Tibial artery (tissue), 4 donors: Measurements from ENCODE around the gene PTPN9.

Source experiments
- DNase-seq, 2 donors: peaks; one replicate each; pipeline ENCODE4 v3.0.0-alpha.2; 2019
- H3K27ac ChIP-seq, 2 donors: fragments of 200-600 bp; sonication (generic) in 1 of 2; 1 replicate in 1 of 2; 2 replicates in 1 of 2; pipeline ENCODE4 v1.5.1; 2018 to 2019; ENCODE audit warnings: mild to moderate bottlenecking in 1 of 2
- H3K27me3 ChIP-seq, 2 donors: fragments of 200-600 bp; sonication (generic) in 1 of 2; one replicate each; pipeline versions ENCODE4 v1.5.1 to v1.6.0; 2016 to 2019
- H3K36me3 ChIP-seq, 3 donors: fragments of 200-600 bp; sonication (generic) in 2 of 3; one replicate each; pipeline ENCODE4 v1.5.1; 2016 to 2019; ENCODE audit warnings: mild to moderate bottlenecking in 2 of 3
- H3K4me1 ChIP-seq, 4 donors: fragments of 200-600 bp; sonication (generic) in 2 of 4; 1 replicate in 3 of 4; 2 replicates in 1 of 4; pipeline ENCODE4 v1.5.1; 2016 to 2019
- H3K4me3 ChIP-seq, 2 donors: fragments of 200-600 bp; sonication (generic) in 1 of 2; 1 replicate in 1 of 2; 2 replicates in 1 of 2; pipeline ENCODE4 v1.5.1; 2018 to 2019; ENCODE audit warnings: mild to moderate bottlenecking in 2 of 2
- H3K9me3 ChIP-seq, 3 donors: fragments of 200-600 bp; sonication (generic) in 1 of 3; one replicate each; pipeline ENCODE4 v1.5.1; 2016 to 2019
- CTCF ChIP-seq, 2 experiments: fragments of 200-600 bp in 1 of 2; fragments of 450-650 bp in 1 of 2; IDR thresholded peaks; one replicate each; pipeline ENCODE4 v1.5.1; 2017 to 2019; ENCODE audit warnings: antibody characterized with exemption in 2 of 2, mild to moderate bottlenecking in 1 of 2, moderate library complexity in 1 of 2
- intact Hi-C: fragments of 100-400 bp; cut with DNase I; formaldehyde crosslinking; loops from one replicate; pipeline ENCODE4 v1.15.0; 2023; ENCODE audit warnings: low total_unique reads

PTPN9 gene

DNA sequence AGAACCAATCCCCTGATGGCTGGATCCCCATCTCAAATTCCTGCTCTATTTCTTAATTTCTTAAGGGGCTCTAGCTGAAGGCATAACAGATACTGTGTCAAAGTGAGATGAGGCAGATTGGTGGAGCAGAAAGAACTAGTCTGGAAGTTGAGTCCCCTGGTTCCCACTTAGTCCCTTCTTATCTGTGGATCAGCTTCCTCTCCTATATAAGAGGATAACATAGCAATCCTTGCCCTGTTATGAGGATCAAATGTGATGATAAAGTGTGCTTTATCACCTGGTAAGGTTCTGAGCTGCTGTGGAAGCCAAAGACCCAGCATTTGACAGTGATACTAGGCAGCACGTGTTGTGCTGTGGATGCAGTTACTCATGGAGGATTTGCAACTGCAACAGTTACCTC is 119.5 kb downstream of the PTPN9 start:
- DNase-seq = no peak
- H3K27ac ChIP-seq = no peak overlapping the region

DNA sequence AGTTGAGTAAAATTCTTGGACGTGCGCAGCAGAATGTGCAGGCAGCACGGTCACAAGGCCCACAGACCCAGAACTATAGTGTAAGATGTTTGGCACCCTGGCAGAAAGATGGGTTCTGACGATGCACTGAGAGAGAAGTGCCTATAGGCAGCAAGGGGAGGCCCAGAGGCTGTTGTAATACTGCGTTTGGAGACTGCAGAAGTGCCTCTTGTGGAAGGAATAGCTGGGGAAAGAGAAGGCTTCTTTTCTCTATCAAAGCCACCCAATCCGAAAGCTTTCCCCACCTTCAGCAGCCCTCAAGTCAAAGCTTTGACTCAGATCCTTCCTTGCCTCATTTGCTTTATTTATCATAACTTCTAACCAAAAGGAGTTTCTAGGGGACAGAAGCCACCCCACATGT is 122.4 kb downstream of the PTPN9 start:
- H3K4me1 ChIP-seq = peaks cover 0 to 23% (median 15%) of the 10 kb centered on the region in 4 donors
- no peak for TF ChIP-seq CTCF (IDR thresholded peaks at IDR 0.05)
- DNase-seq = peak in 1 of 2 donors; percentile 41
- H3K9me3 ChIP-seq = no peaks in the 10 kb centered on the region
- H3K27ac ChIP-seq = peak overlapping the region; percentile 89 to 96
- intact Hi-C loops = loop anchor here (5.0 kb wide), 2 partner anchors 89 to 116 kb away; partner anchors contain the start of gene MAN2C1
- no peaks in the 10 kb centered on the region for H3K36me3 ChIP-seq
- H3K27me3 ChIP-seq = no peaks in the 10 kb centered on the region
- no peak overlapping the region for H3K4me3 ChIP-seq

More for the DNA sequence above, 119.5 kb downstream of the PTPN9 start:
- intact Hi-C loops = loop anchor here (5.0 kb wide), 2 partner anchors 92 to 113 kb away; partner anchors contain the start of gene MAN2C1
- Histone ChIP-seq H3K4me1 (peaks cover 0 to 27% (median 12%) of the 10 kb centered on the region in 4 donors), H3K27me3 (no peaks in the 10 kb centered on the region), H3K9me3 (no peaks in the 10 kb centered on the region), H3K4me3 (no peak overlapping the region), H3K36me3 (no peaks in the 10 kb centered on the region)
- no peak for TF ChIP-seq CTCF (IDR thresholded peaks at IDR 0.05)

DNA sequence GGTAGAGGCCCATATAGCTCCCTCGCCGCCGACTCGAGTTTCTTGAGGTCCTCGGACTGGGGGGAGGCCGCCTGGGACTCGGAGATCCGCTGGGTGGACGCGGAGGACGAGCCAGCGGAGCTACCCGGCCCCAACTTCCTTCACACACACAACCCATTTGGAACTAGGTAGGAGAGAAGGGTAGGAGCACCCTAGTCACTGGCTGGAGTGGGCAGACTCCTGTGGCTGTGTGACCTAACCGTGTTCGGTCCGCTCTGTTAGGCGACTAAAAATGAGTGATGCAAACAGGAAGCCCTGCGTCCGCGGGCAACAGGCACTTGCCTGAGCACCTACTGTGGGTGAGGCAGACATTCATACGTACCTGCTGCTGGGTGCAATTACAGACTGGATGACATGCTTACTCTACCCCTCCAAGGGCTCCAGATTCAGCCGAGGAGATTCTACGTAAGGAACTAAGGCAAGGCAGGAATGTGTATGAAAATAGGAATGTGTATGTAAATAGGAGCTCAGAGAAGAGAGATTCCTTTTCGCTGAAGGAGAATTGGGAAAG is 123.1 kb downstream of the PTPN9 start:
- peak overlapping the region; percentile 89 to 96 for H3K27ac ChIP-seq
- peak overlapping the region; percentile 72 to 88 for H3K4me3 ChIP-seq
- H3K36me3 ChIP-seq = no peaks in the 10 kb centered on the region
- no peak for TF ChIP-seq CTCF (IDR thresholded peaks at IDR 0.05)
- intact Hi-C loops = loop anchor here (5.0 kb wide), 2 partner anchors 89 to 116 kb away; partner anchors contain the start of gene MAN2C1
- peaks cover 0 to 18% (median 11%) of the 10 kb centered on the region in 4 donors for H3K4me1 ChIP-seq
- peak; percentile 44 to 81 for DNase-seq
- no peaks in the 10 kb centered on the region for H3K9me3 ChIP-seq
- H3K27me3 ChIP-seq = no peaks in the 10 kb centered on the region

- Histone ChIP-seq H3K27me3 (no peaks in the 10 kb centered on the region), H3K9me3 (no peaks in the 10 kb centered on the region), H3K27ac (peak overlapping the region; percentile 89 to 96), H3K36me3 (no peaks in the 10 kb centered on the region), H3K4me1 (peaks cover 0 to 19% (median 9%) of the 10 kb centered on the region in 4 donors), H3K4me3 (peak overlapping the region; percentile 72 to 88)
- TF ChIP-seq CTCF (IDR thresholded peaks at IDR 0.05) = no peak
- DNase-seq = peak; percentile 90 to 94
- intact Hi-C loops = loop anchor here (5.0 kb wide), 2 partner anchors 88 to 117 kb away; partner anchors contain the start of gene MAN2C1
Measured at GRCh38 chr15:75455424-75455981, 123.6 kb downstream of the PTPN9 start.

DNA sequence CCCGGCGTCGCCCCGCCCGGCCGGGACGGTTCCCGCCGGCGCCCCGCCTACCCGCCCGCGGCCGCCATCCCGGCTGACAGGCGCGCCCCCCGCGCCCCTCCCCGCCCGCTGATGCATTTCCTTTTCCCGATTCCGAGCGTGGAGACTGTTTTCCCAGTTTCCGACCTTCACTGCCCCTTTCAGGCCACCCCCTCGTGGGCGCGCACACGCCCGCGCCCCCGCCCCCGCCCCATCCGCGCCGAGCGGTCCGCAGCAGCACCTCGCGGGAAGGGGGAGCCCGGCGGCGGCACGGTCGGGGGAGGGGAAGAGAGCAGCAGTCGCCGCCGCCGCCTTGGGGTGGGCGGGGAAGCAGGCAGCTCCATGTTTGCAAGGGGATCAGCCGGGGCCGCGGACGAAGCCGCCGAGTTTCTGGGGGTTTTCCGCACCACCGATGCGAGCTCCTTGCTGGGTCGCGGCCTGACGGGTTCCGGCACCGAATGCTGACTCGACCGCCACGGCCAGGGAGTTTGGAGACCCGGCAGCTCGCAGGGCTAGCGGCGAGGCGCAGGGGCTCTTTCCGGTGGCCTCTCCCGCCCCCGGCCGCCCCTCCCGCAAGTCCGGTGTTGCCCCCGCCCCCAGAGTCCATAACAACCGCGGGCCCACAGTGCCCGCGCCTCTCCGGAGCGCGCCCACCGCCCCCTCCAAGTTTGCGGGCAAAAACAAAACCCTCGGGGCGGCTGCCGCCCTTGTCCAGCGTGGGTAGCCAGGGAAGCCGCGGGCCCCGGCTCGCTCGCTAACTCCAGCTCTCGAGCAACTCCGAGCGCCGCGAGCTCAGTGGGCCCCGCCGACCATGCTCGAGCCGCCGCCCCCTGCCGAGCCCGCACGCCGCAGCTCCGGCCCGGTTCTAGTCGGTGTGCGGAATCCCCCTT is 124.4 kb downstream of the PTPN9 start:
- Histone ChIP-seq H3K27me3 (no peaks in the 10 kb centered on the region), H3K36me3 (no peaks in the 10 kb centered on the region), H3K4me1 (peaks cover 0 to 27% (median 13%) of the 10 kb centered on the region in 4 donors), H3K9me3 (no peaks in the 10 kb centered on the region), H3K27ac (peak overlapping the region; percentile 89 to 96), H3K4me3 (peak overlapping the region; percentile 72 to 88)
- no peak for TF ChIP-seq CTCF (IDR thresholded peaks at IDR 0.05)
- intact Hi-C loops = loop anchor here (5.0 kb wide), 2 partner anchors 87 to 118 kb away; partner anchors contain the start of gene MAN2C1
- no peak for DNase-seq
